H1 (cell line): ENCODE measurements around the gene BCKDHB. TPM values are rescaled to one million over a fixed set of nuclear protein-coding genes. Genes with fewer than 3 reads are reported as not detected.

Experiments used
- CTCF ChIA-PET: fragments of 300-600 bp; sonication (Branson Sonifier 250); formaldehyde crosslinking; loops from one replicate; lab custom pipeline; 2021; ENCODE audit not compliant: partially characterized antibody; lab: Charles Lee
- POLR2A ChIA-PET: fragments of 300-600 bp; sonication (Branson Sonifier 250); formaldehyde crosslinking; loops from one replicate; lab custom pipeline; 2021; ENCODE audit warnings: inconsistent platforms; ENCODE audit not compliant: partially characterized antibody; lab: Charles Lee
- DNase-seq, 2 experiments: peaks; one replicate each; pipeline versions ENCODE4 v3.0.0 to v3.0.0-alpha.2; 2010 to 2022; ENCODE audit warnings: low spot score in 2 of 2, low read depth in 1 of 2, mixed read lengths in 1 of 2
- FAIRE-seq: peaks from 2 replicates; lab custom pipeline; 2011; peaks lifted over from hg19 to GRCh38; lab: Jason Lieb, UNC
- H2AFZ ChIP-seq: 2 replicates; pipeline ENCODE4 v1.8.1; 2012; ENCODE audit warnings: low read length, inconsistent platforms
- H2AK5ac ChIP-seq: 2 replicates; pipeline ENCODE4 v1.6.1; 2013; ENCODE audit warnings: low read depth, low read length
- H2BK120ac ChIP-seq: replicated peaks from 2 replicates; pipeline ENCODE3; 2013; ENCODE audit warnings: low read depth, low read length, inconsistent platforms
- H2BK12ac ChIP-seq: 2 replicates; pipeline ENCODE4 v1.6.1; 2013; ENCODE audit warnings: low read depth, low read length
- H2BK15ac ChIP-seq: 2 replicates; pipeline ENCODE4 v1.6.1; 2013; ENCODE audit warnings: low read length
- H2BK20ac ChIP-seq: 2 replicates; pipeline ENCODE4 v1.6.1; 2013; ENCODE audit warnings: low read length
- H2BK5ac ChIP-seq: 2 replicates; pipeline ENCODE4 v1.6.1; 2013; ENCODE audit warnings: low read depth, low read length
- H3K14ac ChIP-seq: 2 replicates; pipeline ENCODE4 v1.6.1; 2013; ENCODE audit warnings: inconsistent platforms; ENCODE audit not compliant: insufficient read length
- H3K18ac ChIP-seq: 2 replicates; pipeline ENCODE4 v1.6.1; 2013; ENCODE audit warnings: low read length; ENCODE audit errors: extremely low read depth
- H3K23ac ChIP-seq: 2 replicates; pipeline ENCODE4 v1.6.1; 2013; ENCODE audit warnings: inconsistent platforms; ENCODE audit not compliant: insufficient read length
- H3K23me2 ChIP-seq: 2 replicates; pipeline ENCODE4 v1.6.1; 2013; ENCODE audit warnings: low read depth, low read length
- H3K27ac ChIP-seq: 2 replicates; pipeline ENCODE4 v1.6.1; 2011; ENCODE audit warnings: low read depth, low read length, inconsistent platforms
- H3K27me3 ChIP-seq, 4 experiments: replicated peaks in 1 of 4; 1 replicate in 1 of 4; 2 replicates in 3 of 4; pipeline versions ENCODE4 v1.6.1 to v1.8.1; 2011 to 2013; ENCODE audit warnings: low read length in 3 of 4, mild to moderate bottlenecking in 3 of 4, inconsistent platforms in 2 of 4, mixed read lengths in 2 of 4, moderate library complexity in 1 of 4; ENCODE audit not compliant: control insufficient read depth in 3 of 4, insufficient read depth in 3 of 4; ENCODE audit errors: extremely low read depth in 1 of 4
- H3K36me3 ChIP-seq, 4 experiments: 2 replicates each; pipeline versions ENCODE4 v1.6.1 to v1.8.1; 2011 to 2013; ENCODE audit warnings: mild to moderate bottlenecking in 4 of 4, low read length in 3 of 4, moderate library complexity in 2 of 4, control low read depth in 1 of 4, inconsistent platforms in 1 of 4; ENCODE audit not compliant: insufficient read depth in 4 of 4, control insufficient read depth in 2 of 4
- H3K4ac ChIP-seq: replicated peaks from 2 replicates; pipeline ENCODE3; 2013; ENCODE audit warnings: low read length, low read depth, mixed read lengths, inconsistent platforms; ENCODE audit not compliant: insufficient read length
- H3K4me1 ChIP-seq, 4 experiments: replicated peaks in 1 of 4; 1 replicate in 1 of 4; 2 replicates in 3 of 4; pipeline versions ENCODE4 v1.6.1 to v1.8.1; 2011 to 2013; ENCODE audit warnings: low read length in 3 of 4, inconsistent platforms in 2 of 4, mixed read lengths in 1 of 4; ENCODE audit not compliant: insufficient read depth in 4 of 4, control insufficient read depth in 3 of 4
- H3K4me2 ChIP-seq, 2 experiments: 2 replicates each; pipeline versions ENCODE4 v1.6.1 to v1.8.1; 2011 to 2013; ENCODE audit warnings: low read depth in 2 of 2, low read length in 2 of 2, control low read depth in 1 of 2, inconsistent platforms in 1 of 2, mild to moderate bottlenecking in 1 of 2; ENCODE audit not compliant: insufficient read depth in 1 of 2
- H3K4me3 ChIP-seq, 4 experiments: fragments of 200-600, 300-600 bp in 1 of 4; sonication (generic), shearing (Covaris generic), sonication (Bioruptor Twin) in 1 of 4; 2 replicates each; pipeline versions ENCODE4 v1.5.1 to v1.8.1; 2011 to 2016; ENCODE audit warnings: low read length in 4 of 4, low read depth in 3 of 4, control low read depth in 2 of 4, inconsistent platforms in 2 of 4, mild to moderate bottlenecking in 2 of 4, mixed read lengths in 1 of 4, moderate library complexity in 1 of 4; ENCODE audit not compliant: insufficient read depth in 2 of 4; ENCODE audit errors: extremely low read depth in 1 of 4
- H3K56ac ChIP-seq: replicated peaks from 2 replicates; pipeline ENCODE3; 2013; ENCODE audit warnings: low read depth, mild to moderate bottlenecking, mixed read lengths, low read length, inconsistent platforms; ENCODE audit not compliant: insufficient read length
- H3K79me1 ChIP-seq: 2 replicates; pipeline ENCODE4 v1.6.1; 2013; ENCODE audit warnings: low read depth, low read length, control low read depth
- H3K79me2 ChIP-seq, 2 experiments: 2 replicates each; pipeline versions ENCODE4 v1.6.1 to v1.8.1; 2012 to 2013; ENCODE audit warnings: low read length in 2 of 2, mild to moderate bottlenecking in 2 of 2, inconsistent platforms in 1 of 2; ENCODE audit not compliant: insufficient read depth in 2 of 2, control insufficient read depth in 1 of 2
- H3K9ac ChIP-seq, 4 experiments: replicated peaks in 1 of 4; 1 replicate in 1 of 4; 2 replicates in 3 of 4; pipeline versions ENCODE4 v1.6.1 to v1.8.1; 2011 to 2013; ENCODE audit warnings: low read depth in 3 of 4, low read length in 3 of 4, control low read depth in 2 of 4, mild to moderate bottlenecking in 2 of 4, moderate library complexity in 2 of 4, inconsistent platforms in 1 of 4; ENCODE audit errors: extremely low read depth in 1 of 4
- H3K9me3 ChIP-seq, 2 experiments: 2 replicates each; pipeline versions ENCODE4 v1.6.1 to v1.8.1; 2012 to 2013; ENCODE audit warnings: mild to moderate bottlenecking in 2 of 2, moderate library complexity in 2 of 2, control low read depth in 1 of 2, inconsistent platforms in 1 of 2, low read depth in 1 of 2, low read length in 1 of 2, mixed read lengths in 1 of 2; ENCODE audit not compliant: insufficient read depth in 2 of 2
- H4K20me1 ChIP-seq, 2 experiments: replicated peaks in 1 of 2; 2 replicates each; pipeline versions ENCODE3 to v1.8.1; 2011 to 2013; ENCODE audit warnings: inconsistent platforms in 2 of 2, low read length in 2 of 2, mild to moderate bottlenecking in 1 of 2; ENCODE audit not compliant: insufficient read depth in 2 of 2, control insufficient read depth in 1 of 2
- H4K5ac ChIP-seq: 2 replicates; pipeline ENCODE4 v1.6.1; 2013; ENCODE audit warnings: low read length, low read depth, mixed read lengths, inconsistent platforms; ENCODE audit not compliant: insufficient read length
- H4K8ac ChIP-seq: 2 replicates; pipeline ENCODE4 v1.8.0; 2013; ENCODE audit warnings: mild to moderate bottlenecking, moderate library complexity, low read length, inconsistent platforms; ENCODE audit not compliant: insufficient read depth; ENCODE audit errors: extremely low read depth
- H4K91ac ChIP-seq: replicated peaks from 2 replicates; pipeline ENCODE3; 2013; ENCODE audit warnings: low read length, mixed read lengths, inconsistent platforms; ENCODE audit not compliant: insufficient read length
- ASH2L ChIP-seq: fragments of 200-600, 300-600 bp; sonication (generic); IDR thresholded peaks from one replicate; pipeline ENCODE4 v1.7.1; 2017; ENCODE audit warnings: low read length
- CBX5 ChIP-seq: fragments of 300-800, 300-1000 bp; sonication (generic); IDR thresholded peaks from 2 replicates; pipeline ENCODE4 v1.7.1; 2016; ENCODE audit warnings: antibody characterized with exemption, low read length, low read depth
- CBX8 ChIP-seq: fragments of 300-800, 300-1000 bp; sonication (generic); IDR thresholded peaks from 2 replicates; pipeline ENCODE4 v1.7.1; 2016; ENCODE audit warnings: low read depth, low read length, borderline replicate concordance
- EZH2 ChIP-seq: fragments of 200-600 bp; sonication (generic); IDR thresholded peaks from 2 replicates; pipeline ENCODE4 v1.7.1; 2012; ENCODE audit warnings: low read depth, mild to moderate bottlenecking, moderate library complexity, low read length, inconsistent platforms; ENCODE audit not compliant: severe bottlenecking
- GTF2F1 ChIP-seq: IDR thresholded peaks from 2 replicates; pipeline ENCODE4 v1.6.1; 2012; ENCODE audit warnings: low read depth, low read length, improper control_type of control experiment, borderline replicate concordance
- NRF1 ChIP-seq: IDR thresholded peaks from 2 replicates; pipeline ENCODE4 v1.6.1; 2011; ENCODE audit warnings: mild to moderate bottlenecking, low read depth, low read length, improper control_type of control experiment
- POLR2A ChIP-seq, 2 experiments: IDR thresholded peaks; 1 replicate in 1 of 2; 2 replicates in 1 of 2; pipeline ENCODE4 v1.6.1; 2011; ENCODE audit warnings: low read depth in 2 of 2, low read length in 2 of 2, mild to moderate bottlenecking in 2 of 2; ENCODE audit errors: control extremely low read depth in 1 of 2
- RBBP5 ChIP-seq: IDR thresholded peaks from 2 replicates; pipeline ENCODE4 v1.7.1; 2012; ENCODE audit warnings: low read depth, mild to moderate bottlenecking, inconsistent platforms, low read length, moderate library complexity, borderline replicate concordance
- RFX5 ChIP-seq: IDR thresholded peaks from 2 replicates; pipeline ENCODE4 v1.6.1; 2011; ENCODE audit warnings: low read depth, low read length, improper control_type of control experiment, borderline replicate concordance
- SIX5 ChIP-seq: IDR thresholded peaks from 2 replicates; pipeline ENCODE4 v1.6.1; 2011; ENCODE audit warnings: mild to moderate bottlenecking, low read depth, low read length
- WGBS, 2 experiments: shearing (Covaris generic) in 1 of 2; methylation state at CpG; one replicate each; pipeline versions ENCODE4 v1.1.6 to v1.1.7; 2013 to 2015; ENCODE audit warnings: low lambda C conversion rate in 2 of 2, mixed read lengths in 2 of 2, inconsistent platforms in 1 of 2, low coverage in 1 of 2, missing lambda C conversion rate in 1 of 2; ENCODE audit not compliant: insufficient replicate concordance in 2 of 2, insufficient coverage in 1 of 2, insufficient read length in 1 of 2; ENCODE audit errors: extremely low coverage in 1 of 2, missing lambda C conversion rate in 1 of 2; 5-methylcytosine and 5-hydroxymethylcytosine counted together
- polyA plus RNA-seq, 7 experiments: library from polyadenylated mRNA; depleted of rRNA in 3 of 7; stranded (reverse) in 5 of 7; unstranded in 2 of 7; fragments of >200 nt in 5 of 7; fragments of 200-250 nt in 2 of 7; gene quantifications; 1 replicate in 5 of 7; 2 replicates in 1 of 7; 4 replicates in 1 of 7; pipeline versions ENCODE4 v1.2.1 to v1.2.3, GENCODE V29; 2011 to 2013; ENCODE audit warnings: missing spikeins in 2 of 7, mixed read lengths in 2 of 7
- total RNA-seq: library from RNA; stranded (reverse); fragmentation: NEBNext Ultra II Directional; extraction: Animal tissue kit (Norgen Biotek cat#: 25700); gene quantifications from 2 replicates; pipeline ENCODE4 v1.2.1, GENCODE V29; 2021
- TF ChIP-seq, protein P1 (sequence below): IDR thresholded peaks from 2 replicates; pipeline ENCODE4 v1.6.1; 2012; ENCODE audit warnings: inconsistent platforms

Gene BCKDHB
- total and polyA plus RNA-seq, 2 of the 8 experiments (the other 6 are each of a cell fraction or from before 2014, with no cell fraction given): 22.1 to 30.8 TPM

DNA sequence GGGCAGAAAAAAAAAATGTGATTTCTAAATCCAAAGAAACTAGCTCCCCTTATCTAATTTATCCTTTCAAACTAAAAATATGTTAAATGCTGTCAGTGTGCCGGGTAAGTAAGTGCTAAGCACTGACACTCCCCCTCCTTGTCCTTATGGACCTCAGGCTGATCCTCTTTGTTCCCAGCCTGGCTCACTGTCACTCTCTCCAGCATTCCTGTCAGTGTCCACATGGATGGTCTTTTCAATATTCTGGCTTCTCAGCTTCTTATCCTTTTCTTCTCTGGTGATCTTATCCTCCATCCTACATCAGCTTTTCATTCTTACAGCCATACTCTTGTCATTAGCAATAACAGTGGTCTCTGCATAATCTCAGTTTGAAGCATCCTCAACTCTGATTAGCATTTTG, 55.0 kb downstream of the BCKDHB start:
- ChIA-PET CTCF (interaction anchor here (0.6 to 0.9 kb wide), 2 partner anchors 29 to 53 kb away, joined by 3 read pairs; no protein-coding TSS in a partner anchor), POLR2A (interaction anchor here (1.1 to 1.2 kb wide), 2 partner anchors 9 to 11 kb away, joined by 3 to 5 read pairs; no protein-coding TSS in a partner anchor)
- Histone ChIP-seq H3K4me1 (no peaks in the 10 kb centered on the region; a peak in 1 of 7 replicates), H3K9me3 (no peaks in the 10 kb centered on the region), H3K27ac (no peak overlapping the region), H2BK15ac (no peak overlapping the region), H3K18ac (no peak overlapping the region), H3K4me2 (no peak overlapping the region), H3K23ac (no peak overlapping the region), H3K4ac (no peak overlapping the region), H4K91ac (no peak overlapping the region), H2BK12ac (no peak overlapping the region), H3K4me3 (no peak overlapping the region), H3K9ac (no peak overlapping the region), H3K36me3 (no peaks in the 10 kb centered on the region), H4K20me1 (no peaks in the 10 kb centered on the region), H3K56ac (no peak overlapping the region), H2BK20ac (no peak overlapping the region), H4K8ac (no peak overlapping the region), H4K5ac (no peak overlapping the region), H3K79me1 (no peaks in the 10 kb centered on the region; the same call in 1 of the 2 replicates), H3K14ac (no peak overlapping the region), H3K23me2 (no peaks in the 10 kb centered on the region), H2BK120ac (no peak overlapping the region), H2BK5ac (no peak overlapping the region), H2AFZ (no peak overlapping the region), H3K79me2 (peaks cover 0 to 3% of the 10 kb centered on the region in 2 experiments; a peak in 1 of 4 replicates), H3K27me3 (no peaks in the 10 kb centered on the region), H2AK5ac (no peak overlapping the region)
- no peak for TF ChIP-seq POLR2A (IDR thresholded peaks at IDR 0.05; ENCODE audit: control extremely low read depth in 1 of 2, low read depth in 2 of 2, low read length in 2 of 2)
- no peak for TF ChIP-seq NRF1
- TF ChIP-seq RBBP5: no peak
- no peak for TF ChIP-seq SIX5
- TF ChIP-seq EZH2: no peak
- TF ChIP-seq CBX5: no peak
- TF ChIP-seq, protein P1, sequence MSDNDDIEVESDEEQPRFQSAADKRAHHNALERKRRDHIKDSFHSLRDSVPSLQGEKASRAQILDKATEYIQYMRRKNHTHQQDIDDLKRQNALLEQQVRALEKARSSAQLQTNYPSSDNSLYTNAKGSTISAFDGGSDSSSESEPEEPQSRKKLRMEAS: no peak
- no peak for TF ChIP-seq RFX5
- TF ChIP-seq GTF2F1: no peak
- TF ChIP-seq CBX8: no peak
- TF ChIP-seq ASH2L: no peak
- no peak for DNase-seq
- 88% methylated on average over 1 of the region's 1 CpG; no CpG with 5 or more reads in 1 of the 2 experiments for WGBS, 2 experiments
- no peak for FAIRE-seq
